SIG-M5 (cell line): ENCODE measurements around the gene CEP20.

Source experiments
- DNase-seq: peaks from one replicate; lab custom pipeline; 2025; lab: John Stamatoyannopoulos, UW

Gene CEP20

DNA sequence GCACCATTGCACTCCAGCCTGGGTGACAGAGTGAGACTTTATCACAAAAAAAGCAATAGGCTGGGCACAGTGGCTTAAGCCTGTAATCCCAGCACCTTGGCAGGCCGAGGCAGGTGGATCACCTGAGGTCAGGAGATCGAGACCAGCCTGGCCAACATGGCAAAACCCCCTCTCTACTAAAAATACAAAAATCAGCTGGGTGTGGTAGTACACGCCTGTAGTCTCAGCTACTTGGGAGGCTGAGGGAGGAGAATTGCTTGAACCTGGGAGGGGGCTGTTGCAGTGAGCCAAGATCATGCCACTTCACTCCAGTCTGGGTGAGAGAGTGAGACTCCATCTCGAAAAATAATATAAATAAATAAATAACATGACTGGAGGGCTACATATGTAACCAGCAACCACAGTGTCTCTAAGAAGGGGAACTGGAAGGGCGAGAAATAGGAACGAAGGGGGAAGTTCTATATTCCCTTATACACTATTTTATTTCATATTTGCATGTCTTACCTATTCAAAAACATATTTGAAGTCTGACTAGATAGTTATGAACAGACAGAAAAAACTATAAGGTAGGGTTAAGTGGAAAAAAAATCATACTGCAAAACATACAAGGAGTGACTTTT, 57.5 kb downstream of the CEP20 start:
- DNase-seq = no peak

DNA sequence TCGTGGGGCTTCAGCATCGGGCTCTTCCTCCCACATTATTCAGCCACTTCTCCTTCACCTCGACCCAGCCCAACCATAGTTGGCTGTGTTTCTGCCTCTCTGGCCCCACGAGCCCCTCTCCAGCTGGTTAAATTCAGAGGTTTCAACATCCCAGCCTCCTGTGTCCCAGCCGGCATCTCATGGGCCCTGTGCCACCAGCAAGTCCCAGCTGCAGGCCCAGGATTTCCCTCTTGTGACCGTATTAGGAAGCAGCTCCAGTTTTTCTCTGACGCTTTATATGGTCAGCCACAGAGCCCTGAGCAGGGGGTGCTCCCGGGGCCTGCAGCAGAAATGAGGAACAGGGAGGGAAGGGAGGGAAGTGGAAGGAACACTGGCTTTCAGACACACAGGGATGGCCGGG, 58.9 kb downstream of the CEP20 start:
- DNase-seq = no peak

DNA sequence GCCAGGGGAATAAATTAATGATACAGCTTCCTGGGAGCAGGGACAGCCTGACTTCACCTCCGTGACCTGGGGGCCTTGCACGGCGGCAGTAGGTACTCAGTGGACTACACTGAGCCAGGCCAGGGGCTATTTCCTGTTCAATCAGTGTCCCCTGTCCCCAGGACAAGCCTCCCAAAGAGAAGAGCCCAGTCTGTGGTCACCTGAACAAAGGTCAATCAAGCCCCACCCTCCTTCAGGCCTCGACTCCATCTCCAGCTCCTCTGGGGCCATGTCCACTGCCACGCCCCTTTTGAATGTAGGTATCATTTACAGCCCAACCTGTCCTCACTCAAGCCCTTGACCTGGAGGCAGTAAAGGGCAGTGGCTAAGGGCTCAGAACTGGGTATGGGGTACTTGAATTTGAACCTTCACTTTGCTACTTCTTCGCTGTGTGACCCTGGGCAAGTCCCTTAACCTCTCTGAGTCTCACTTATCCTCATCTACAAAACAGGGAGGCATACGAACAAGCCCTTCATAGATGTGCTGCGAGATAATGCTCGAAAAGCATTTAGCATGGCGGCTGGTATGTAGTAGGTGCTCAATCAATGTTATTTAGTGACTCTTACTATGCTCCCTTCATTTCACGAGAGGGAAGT, 60.6 kb downstream of the CEP20 start:
- DNase-seq = no peak

DNA sequence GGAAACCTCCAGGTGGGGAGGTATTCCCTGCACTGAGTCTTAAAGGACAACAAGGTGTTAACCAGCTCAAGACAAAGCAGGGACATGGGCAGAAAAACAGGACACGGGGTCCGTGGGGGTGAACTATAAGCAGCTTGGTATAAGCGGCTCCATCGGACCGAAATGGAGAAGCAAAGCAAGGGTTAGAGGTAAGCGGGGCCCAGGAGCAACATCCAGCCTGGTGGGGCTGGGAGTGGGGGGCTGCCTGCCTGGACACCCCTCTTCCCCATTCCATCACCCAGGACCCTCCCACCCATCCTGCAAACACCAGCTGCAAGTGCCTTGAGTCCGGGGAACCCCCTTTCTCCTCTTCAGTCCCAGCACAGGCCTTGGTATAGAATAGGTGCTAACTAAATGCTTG, 61.1 kb downstream of the CEP20 start:
- no peak for DNase-seq

DNA sequence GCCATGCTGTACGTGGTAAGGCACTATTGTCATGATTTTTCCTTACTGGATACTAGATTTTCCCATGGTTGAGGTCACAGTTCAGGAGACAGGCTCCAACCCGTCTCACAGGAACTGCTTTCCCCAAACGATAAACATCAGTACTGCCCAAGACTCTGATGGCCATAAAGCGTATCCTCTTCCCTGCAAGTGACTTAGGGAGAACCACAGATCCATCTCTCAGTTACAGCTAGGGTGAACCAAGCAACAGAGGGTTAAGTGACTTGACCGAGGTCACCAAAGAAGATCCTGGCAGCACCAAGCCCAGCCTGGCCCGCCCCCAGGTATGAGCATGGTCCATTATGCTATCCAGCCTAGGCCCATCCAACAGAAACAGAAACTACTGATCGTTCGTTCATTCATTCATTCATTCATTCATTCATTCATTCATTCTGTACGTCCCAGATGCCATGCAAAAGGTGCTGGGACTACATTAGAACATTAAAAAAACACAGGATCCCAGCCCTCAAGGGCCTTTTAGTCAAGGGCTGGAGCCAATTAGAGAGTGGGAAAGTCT, 62.6 kb downstream of the CEP20 start:
- no peak for DNase-seq

DNA sequence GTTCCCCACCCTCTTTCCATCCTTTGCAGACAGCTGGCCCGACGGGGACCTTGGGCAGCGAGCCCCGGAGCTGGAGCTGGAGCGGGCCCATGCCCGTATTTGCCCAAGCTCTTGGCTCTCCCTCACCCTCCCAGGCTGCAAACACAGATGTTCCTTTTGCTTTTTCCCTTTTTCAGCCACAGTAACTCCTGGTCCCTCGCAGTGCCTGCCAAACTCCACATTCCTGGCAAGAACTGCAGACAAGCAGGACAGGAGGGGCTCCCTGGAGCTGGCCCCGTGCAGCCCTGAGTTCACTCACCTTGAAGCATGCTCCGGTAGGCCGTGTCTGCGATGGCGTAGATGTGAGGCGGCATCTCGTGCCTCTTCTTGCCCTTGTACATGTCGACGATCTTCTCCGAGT, 65.4 kb downstream of the CEP20 start:
- DNase-seq = no peak

DNA sequence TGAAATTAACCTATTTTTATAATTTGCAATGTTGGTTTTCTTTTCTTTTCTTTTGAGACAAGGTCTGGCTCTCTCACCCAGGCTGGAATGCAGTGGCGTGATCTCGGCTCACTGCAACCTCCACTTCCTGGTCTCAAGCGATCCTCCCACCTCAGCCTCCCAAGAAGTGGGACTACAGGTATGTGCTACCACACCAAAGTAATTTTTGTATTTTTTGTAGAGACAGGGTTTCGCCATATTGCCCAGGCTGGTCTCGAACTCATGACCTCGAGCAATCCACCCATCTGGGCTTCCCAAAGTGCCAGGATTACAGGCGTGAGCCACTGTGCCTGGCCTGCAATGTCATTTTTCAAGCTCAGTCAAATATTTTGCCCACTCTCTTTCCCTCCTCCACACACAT, 67.6 kb downstream of the CEP20 start:
- DNase-seq = no peak

DNA sequence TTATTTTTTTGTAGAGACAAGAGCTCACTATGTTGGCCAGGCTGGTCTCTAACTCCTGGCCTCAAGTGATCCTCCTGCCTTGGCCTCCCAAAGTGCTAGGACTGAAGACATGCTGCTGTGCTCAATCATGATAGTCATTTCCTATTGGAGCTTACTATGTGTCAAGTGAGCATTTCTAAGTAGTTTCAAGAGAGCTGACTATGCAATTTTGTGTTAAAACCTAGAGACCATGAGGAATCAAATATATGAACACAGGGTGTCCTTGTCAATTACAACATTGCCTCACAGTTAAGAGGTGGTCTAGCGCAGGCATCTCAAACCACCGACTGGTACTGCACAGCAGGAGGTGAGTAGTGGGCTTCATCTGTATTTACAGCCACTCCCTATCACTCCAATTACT, 69.4 kb downstream of the CEP20 start:
- DNase-seq = no peak

DNA sequence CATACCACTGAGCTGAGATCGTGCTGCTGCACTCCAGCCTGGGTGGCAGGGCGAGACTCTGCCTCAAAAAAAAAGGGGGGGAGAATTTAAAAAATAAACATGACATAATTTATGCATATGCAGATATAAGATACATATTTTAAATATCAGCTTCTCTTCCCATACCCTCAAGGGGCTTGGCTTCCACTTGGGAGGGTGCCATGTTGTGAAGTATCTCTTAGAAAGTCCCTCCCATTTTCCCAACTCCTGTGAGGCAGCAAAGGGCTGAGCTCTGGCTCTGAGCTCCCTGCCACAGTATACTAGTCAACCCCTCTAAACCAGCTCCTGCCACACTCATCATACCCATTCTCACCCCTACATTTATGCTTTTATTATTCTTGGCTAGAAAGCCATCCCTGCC, 71.0 kb downstream of the CEP20 start:
- DNase-seq = no peak

DNA sequence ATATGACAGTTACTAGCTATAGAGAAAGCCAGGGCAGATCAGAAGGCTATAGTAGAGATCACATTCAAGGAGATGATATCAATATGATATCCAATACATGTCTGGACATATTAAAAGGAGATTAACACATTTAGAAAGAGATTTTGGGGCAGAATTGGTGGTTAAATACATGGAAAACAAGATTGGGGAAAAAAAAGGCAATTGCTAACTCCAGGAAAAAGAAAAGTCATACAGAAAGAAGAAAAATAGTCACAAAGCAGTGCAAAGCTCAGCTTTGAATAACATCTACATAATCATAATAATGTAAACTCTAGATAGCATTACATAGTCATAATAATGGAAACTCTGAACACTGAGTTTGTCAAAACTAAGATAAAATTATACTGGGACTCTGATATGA, 72.2 kb downstream of the CEP20 start:
- DNase-seq = no peak
